ENCODE data around the gene R3HDM2. TPM values are rescaled to one million over a fixed set of nuclear protein-coding genes. Genes with fewer than 3 reads are reported as not detected.

The R3HDM2 gene
- total and polyA plus RNA-seq, 4 donors = 7.4 to 28.9 (median 15.1) TPM

GRCh38 chr12:57248934-57249742 is 181.7 kb downstream of the R3HDM2 start (continued):
- no peak for TF ChIP-seq ZBTB33 (IDR thresholded peaks at IDR 0.05)
- TF ChIP-seq HNF4G (IDR thresholded peaks at IDR 0.05) = no peak
- no peak for TF ChIP-seq SP1 (IDR thresholded peaks at IDR 0.05)
- no peak for TF ChIP-seq EGR1 (IDR thresholded peaks at IDR 0.05; ENCODE audit: low read depth in 2 of 2)
- no peak for TF ChIP-seq FOXA1 (IDR thresholded peaks at IDR 0.05)

GRCh38 chr12:57247041-57247440 is 183.8 kb downstream of the R3HDM2 start:
- Histone ChIP-seq H3K27ac (ENCODE audit: low read depth in 1 of 2, low read length in 2 of 2) (no peak overlapping the region), H3K9me3 (ENCODE audit: control insufficient read depth in 4 of 4, low read length in 3 of 4) (no peaks in the 10 kb centered on the region), H3K36me3 (ENCODE audit: control insufficient read depth in 4 of 4, insufficient read depth in 3 of 4, low read depth in 1 of 4, low read length in 3 of 4) (no peaks in the 10 kb centered on the region), H3K27me3 (ENCODE audit: control insufficient read depth in 4 of 4, insufficient read depth in 4 of 4, low read length in 3 of 4) (peaks cover 0 to 2% (median 0%) of the 10 kb centered on the region in 4 donors), H3K9ac (ENCODE audit: low read depth in 1 of 2, low read length in 2 of 2) (no peak overlapping the region), H3K4me3 (ENCODE audit: low read depth in 1 of 3, low read length in 3 of 3) (no peak overlapping the region), H3K4me1 (ENCODE audit: control insufficient read depth in 4 of 4, insufficient read depth in 4 of 4, low read length in 3 of 4) (peaks cover 4 to 29% (median 15%) of the 10 kb centered on the region in 4 donors)
- TF ChIP-seq JUND (IDR thresholded peaks at IDR 0.05) (no peak), SP1 (IDR thresholded peaks at IDR 0.05) (no peak), RXRA (IDR thresholded peaks at IDR 0.05) (no peak), MAX (IDR thresholded peaks at IDR 0.05) (no peak), EGR1 (IDR thresholded peaks at IDR 0.05; ENCODE audit: low read depth in 2 of 2) (no peak), FOXA2 (IDR thresholded peaks at IDR 0.05) (no peak), REST (IDR thresholded peaks at IDR 0.05) (no peak), ZBTB33 (IDR thresholded peaks at IDR 0.05) (no peak), HNF4A (conservative IDR thresholded peaks at IDR 0.05) (no peak), TAF1 (conservative IDR thresholded peaks at IDR 0.05) (no peak), RAD21 (IDR thresholded peaks at IDR 0.05) (no peak), FOXA1 (IDR thresholded peaks at IDR 0.05) (no peak), NR2F2 (IDR thresholded peaks at IDR 0.05) (no peak), CTCF (IDR thresholded peaks at IDR 0.05; ENCODE audit: low read depth, low read length, missing input control) (no peak), ATF3 (IDR thresholded peaks at IDR 0.05) (no peak), YY1 (IDR thresholded peaks at IDR 0.05) (no peak)
- WGBS = 96% methylated on average over 1 of the region's 1 CpG
- no peak for DNase-seq (ENCODE audit: low spot score)

Data from liver (tissue), 9 donors.